ENCODE results near the gene ZBTB8OS. TPM values are rescaled to one million over a fixed set of nuclear protein-coding genes. Genes with fewer than 3 reads are reported as not detected.

Gene ZBTB8OS
- polyA plus RNA-seq, 1 experiment, result 89.1 TPM

- no peak overlapping the region for H3K27ac ChIP-seq (ENCODE audit: low read depth, low read length)
- no peaks in the 10 kb centered on the region for H3K27me3 ChIP-seq (ENCODE audit: control insufficient read depth, insufficient read depth, low read length)
- TF ChIP-seq CTCF (IDR thresholded peaks at IDR 0.05; ENCODE audit: low read depth, low read length), result no peak
- DNase-seq (ENCODE audit: low read depth, low spot score), result no peak
- POLR2A ChIA-PET, result interaction anchor here (5.6 kb wide), 1 partner anchor 17 kb away, joined by 40 read pairs; the partner anchor contains the start of gene SYNC
- no peak overlapping the region for H3K4me3 ChIP-seq (ENCODE audit: low read depth, low read length)
- H3K9me3 ChIP-seq (ENCODE audit: control insufficient read depth, insufficient read depth, low read length), result no peaks in the 10 kb centered on the region
- CTCF ChIA-PET, result no interaction called here
These were observed 36.0 kb upstream of the ZBTB8OS start for GRCh38 chr1:32686387-32686786.

GRCh38 chr1:32685498-32685897, 35.1 kb upstream of the ZBTB8OS start:
- Histone ChIP-seq H3K27ac (ENCODE audit: low read depth, low read length) (no peak overlapping the region), H3K27me3 (ENCODE audit: control insufficient read depth, insufficient read depth, low read length) (no peaks in the 10 kb centered on the region), H3K9me3 (ENCODE audit: control insufficient read depth, insufficient read depth, low read length) (no peaks in the 10 kb centered on the region), H3K4me3 (ENCODE audit: low read depth, low read length) (no peak overlapping the region)
- no peak for DNase-seq (ENCODE audit: low read depth, low spot score)
- POLR2A ChIA-PET, result interaction anchor here (1.9 kb wide), 1 partner anchor 16 kb away, joined by 5 read pairs; no protein-coding TSS in a partner anchor
- no peak for TF ChIP-seq CTCF (IDR thresholded peaks at IDR 0.05; ENCODE audit: low read depth, low read length)
- CTCF ChIA-PET, result interaction anchor here (0.5 to 2.4 kb wide), 2 partner anchors 14 to 87 kb away, joined by 3 to 7 read pairs; no protein-coding TSS in a partner anchor

DNA sequence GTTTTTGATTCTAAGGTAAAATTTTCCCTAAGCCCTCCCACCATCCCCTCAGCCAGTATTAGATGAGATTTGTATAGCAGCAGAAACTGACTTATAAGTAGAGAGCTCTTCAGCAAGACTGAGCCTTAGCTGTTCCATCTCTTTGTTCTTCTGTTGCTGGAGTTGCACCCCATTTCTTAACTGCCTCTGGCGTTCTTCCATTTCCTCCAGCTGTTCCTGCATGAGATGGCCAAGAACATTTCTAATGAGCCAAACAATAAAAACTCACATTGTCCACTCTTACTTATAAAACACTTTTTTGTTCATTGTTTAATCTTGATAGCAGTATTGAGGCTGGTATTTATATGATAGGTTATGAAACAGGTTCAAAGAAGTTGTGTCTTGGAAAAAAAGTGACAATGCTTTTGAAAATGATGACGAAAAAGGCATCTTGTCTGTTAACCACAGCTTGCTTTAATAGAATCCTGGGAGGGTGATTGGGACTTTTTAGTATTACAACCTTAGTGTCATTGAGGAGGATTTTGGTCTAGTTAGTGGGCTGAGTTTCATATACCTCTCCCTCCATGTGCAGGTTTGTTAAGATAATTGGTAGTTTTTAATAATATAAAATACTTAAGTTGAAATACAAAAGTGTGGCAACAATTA, 33.9 kb upstream of the ZBTB8OS start:
- Histone ChIP-seq H3K9me3 (ENCODE audit: control insufficient read depth, insufficient read depth, low read length) (no peaks in the 10 kb centered on the region), H3K4me3 (ENCODE audit: low read depth, low read length) (no peak overlapping the region), H3K27ac (ENCODE audit: low read depth, low read length) (peak overlapping the region; percentile 70), H3K27me3 (ENCODE audit: control insufficient read depth, insufficient read depth, low read length) (no peaks in the 10 kb centered on the region)
- no peak for TF ChIP-seq CTCF (IDR thresholded peaks at IDR 0.05; ENCODE audit: low read depth, low read length)
- ChIA-PET CTCF (interaction anchor here (2.4 kb wide), 1 partner anchor 89 kb away, joined by 7 read pairs; no protein-coding TSS in a partner anchor), POLR2A (interaction anchor here (1.0 to 1.9 kb wide), 3 partner anchors 17 to 33 kb away, joined by 3 to 5 read pairs (median 5); partner anchors contain the start of genes RBBP4 and SYNC)
- peak; percentile 55 for DNase-seq (ENCODE audit: low read depth, low spot score)

DNA sequence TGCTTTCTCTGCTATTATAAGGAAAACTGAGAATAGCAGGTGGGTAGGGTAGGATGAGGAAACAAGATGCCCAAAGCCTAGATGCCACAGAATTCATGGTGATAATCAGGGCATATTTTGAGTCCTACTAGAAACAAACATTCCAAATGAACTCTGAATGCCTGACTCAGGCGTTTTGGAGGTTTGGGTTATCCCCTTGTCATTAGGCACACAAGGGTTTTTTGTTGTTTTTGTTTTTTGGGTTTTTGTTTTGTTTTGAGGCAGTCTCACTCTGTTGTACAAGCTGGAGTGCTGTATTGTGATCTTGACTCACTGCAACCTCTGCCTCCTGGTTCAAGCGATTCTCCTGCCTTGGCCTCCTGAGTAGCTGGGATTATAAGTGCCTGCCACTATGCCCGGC, 33.0 kb upstream of the ZBTB8OS start:
- Histone ChIP-seq H3K27ac (ENCODE audit: low read depth, low read length) (no peak overlapping the region), H3K27me3 (ENCODE audit: control insufficient read depth, insufficient read depth, low read length) (no peaks in the 10 kb centered on the region), H3K9me3 (ENCODE audit: control insufficient read depth, insufficient read depth, low read length) (no peaks in the 10 kb centered on the region), H3K4me3 (ENCODE audit: low read depth, low read length) (no peak overlapping the region)
- POLR2A ChIA-PET, result interaction anchor here (1.9 kb wide), 1 partner anchor 18 kb away, joined by 5 read pairs; no protein-coding TSS in a partner anchor
- no peak for TF ChIP-seq CTCF (IDR thresholded peaks at IDR 0.05; ENCODE audit: low read depth, low read length)
- no peak for DNase-seq (ENCODE audit: low read depth, low spot score)
- CTCF ChIA-PET, result interaction anchor here (2.4 kb wide), 1 partner anchor 90 kb away, joined by 7 read pairs; no protein-coding TSS in a partner anchor

- Histone ChIP-seq H3K27me3 (ENCODE audit: control insufficient read depth, insufficient read depth, low read length) (no peaks in the 10 kb centered on the region), H3K9me3 (ENCODE audit: control insufficient read depth, insufficient read depth, low read length) (no peaks in the 10 kb centered on the region), H3K27ac (ENCODE audit: low read depth, low read length) (no peak overlapping the region), H3K4me3 (ENCODE audit: low read depth, low read length) (no peak overlapping the region)
- ChIA-PET CTCF (no interaction called here), POLR2A (no interaction called here)
- no peak for DNase-seq (ENCODE audit: low read depth, low spot score)
- no peak for TF ChIP-seq CTCF (IDR thresholded peaks at IDR 0.05; ENCODE audit: low read depth, low read length)
These were observed 31.6 kb upstream of the ZBTB8OS start for GRCh38 chr1:32681999-32682398.

Measured in AG04450 (cell line).